Prostate gland (tissue), 2 donors: ENCODE measurements around the gene HNRNPC.

Experiments
- CTCF ChIP-seq, 4 experiments: fragments of 200-600 bp in 2 of 4; fragments of 450-650 bp in 2 of 4; sonication (generic) in 2 of 4; IDR thresholded peaks; 1 replicate in 3 of 4; 2 replicates in 1 of 4; pipeline ENCODE4 v1.5.1; 2016 to 2019; ENCODE audit warnings: antibody characterized with exemption in 4 of 4, mild to moderate bottlenecking in 2 of 4, moderate library complexity in 2 of 4
- POLR2A ChIP-seq: fragments of 450-650 bp; IDR thresholded peaks from one replicate; pipeline ENCODE4 v1.6.1; 2016; ENCODE audit warnings: antibody characterized with exemption, mild to moderate bottlenecking

GRCh38 chr14:21298358-21298757 lies 29.1 kb upstream of the HNRNPC start:
- TF ChIP-seq CTCF (IDR thresholded peaks at IDR 0.05): no peak
- no peak for TF ChIP-seq POLR2A
